ENCODE data around the gene ADAMTS18. TPM values are rescaled to one million over a fixed set of nuclear protein-coding genes. Genes with fewer than 3 reads are reported as not detected.

Gene ADAMTS18
- total RNA-seq, 1 experiment from 2014 or later = not detected

GRCh38 chr16:77302249-77302648, 132.6 kb downstream of the ADAMTS18 start:
- POLR2A ChIA-PET (ENCODE audit: low non-redundant PET) = no interaction called here
- BruUV-seq (replicated peaks) = no TSS peak
- H3K36me3 ChIP-seq (ENCODE audit: insufficient read depth, low read length, poor library complexity, severe bottlenecking) = no peaks in the 10 kb centered on the region
- DNase-seq (ENCODE audit: low spot score) = no peak
- H3K4me1 ChIP-seq (ENCODE audit: insufficient read depth, low read length, poor library complexity, severe bottlenecking) = no peaks in the 10 kb centered on the region
- no peak overlapping the region for H3K27ac ChIP-seq (ENCODE audit: low read depth, low read length, poor library complexity, severe bottlenecking)
- TF ChIP-seq EZH2 (IDR thresholded peaks at IDR 0.05; ENCODE audit: borderline replicate concordance, low read depth, low read length, poor library complexity, severe bottlenecking) = no peak
- TF ChIP-seq, protein P1, sequence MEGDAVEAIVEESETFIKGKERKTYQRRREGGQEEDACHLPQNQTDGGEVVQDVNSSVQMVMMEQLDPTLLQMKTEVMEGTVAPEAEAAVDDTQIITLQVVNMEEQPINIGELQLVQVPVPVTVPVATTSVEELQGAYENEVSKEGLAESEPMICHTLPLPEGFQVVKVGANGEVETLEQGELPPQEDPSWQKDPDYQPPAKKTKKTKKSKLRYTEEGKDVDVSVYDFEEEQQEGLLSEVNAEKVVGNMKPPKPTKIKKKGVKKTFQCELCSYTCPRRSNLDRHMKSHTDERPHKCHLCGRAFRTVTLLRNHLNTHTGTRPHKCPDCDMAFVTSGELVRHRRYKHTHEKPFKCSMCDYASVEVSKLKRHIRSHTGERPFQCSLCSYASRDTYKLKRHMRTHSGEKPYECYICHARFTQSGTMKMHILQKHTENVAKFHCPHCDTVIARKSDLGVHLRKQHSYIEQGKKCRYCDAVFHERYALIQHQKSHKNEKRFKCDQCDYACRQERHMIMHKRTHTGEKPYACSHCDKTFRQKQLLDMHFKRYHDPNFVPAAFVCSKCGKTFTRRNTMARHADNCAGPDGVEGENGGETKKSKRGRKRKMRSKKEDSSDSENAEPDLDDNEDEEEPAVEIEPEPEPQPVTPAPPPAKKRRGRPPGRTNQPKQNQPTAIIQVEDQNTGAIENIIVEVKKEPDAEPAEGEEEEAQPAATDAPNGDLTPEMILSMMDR (conservative IDR thresholded peaks at IDR 0.05; ENCODE audit: low read depth, low read length) = no peak
- intact Hi-C loops (cut with micrococcal nuclease; ENCODE audit: unreplicated experiment) = no loop called here
- no peak overlapping the region for H3K4me3 ChIP-seq (ENCODE audit: low read depth, low read length, poor library complexity, severe bottlenecking)
- CTCF ChIA-PET = no interaction called here
- peaks cover 38% of the 10 kb centered on the region for H3K27me3 ChIP-seq (replicated peaks; ENCODE audit: insufficient read depth, low read depth, low read length, poor library complexity)
- H3K9me3 ChIP-seq (ENCODE audit: low read depth, low read length, poor library complexity, severe bottlenecking) = no peaks in the 10 kb centered on the region

- intact Hi-C loops (cut with micrococcal nuclease; ENCODE audit: unreplicated experiment) = no loop called here
- Histone ChIP-seq H3K9me3 (ENCODE audit: low read depth, low read length, poor library complexity, severe bottlenecking) (no peaks in the 10 kb centered on the region), H3K4me3 (ENCODE audit: low read depth, low read length, poor library complexity, severe bottlenecking) (no peak overlapping the region), H3K36me3 (ENCODE audit: insufficient read depth, low read length, poor library complexity, severe bottlenecking) (no peaks in the 10 kb centered on the region), H3K27ac (ENCODE audit: low read depth, low read length, poor library complexity, severe bottlenecking) (no peak overlapping the region), H3K4me1 (ENCODE audit: insufficient read depth, low read length, poor library complexity, severe bottlenecking) (no peaks in the 10 kb centered on the region), H3K27me3 (replicated peaks; ENCODE audit: insufficient read depth, low read depth, low read length, poor library complexity) (peaks cover 32% of the 10 kb centered on the region)
- TF ChIP-seq EZH2 (IDR thresholded peaks at IDR 0.05; ENCODE audit: borderline replicate concordance, low read depth, low read length, poor library complexity, severe bottlenecking) = no peak
- DNase-seq (ENCODE audit: low spot score) = no peak
- ChIA-PET CTCF (no interaction called here), POLR2A (ENCODE audit: low non-redundant PET) (no interaction called here)
- no TSS peak for BruUV-seq (replicated peaks)
These were observed 134.6 kb downstream of the ADAMTS18 start for GRCh38 chr16:77300256-77300655.

DNA sequence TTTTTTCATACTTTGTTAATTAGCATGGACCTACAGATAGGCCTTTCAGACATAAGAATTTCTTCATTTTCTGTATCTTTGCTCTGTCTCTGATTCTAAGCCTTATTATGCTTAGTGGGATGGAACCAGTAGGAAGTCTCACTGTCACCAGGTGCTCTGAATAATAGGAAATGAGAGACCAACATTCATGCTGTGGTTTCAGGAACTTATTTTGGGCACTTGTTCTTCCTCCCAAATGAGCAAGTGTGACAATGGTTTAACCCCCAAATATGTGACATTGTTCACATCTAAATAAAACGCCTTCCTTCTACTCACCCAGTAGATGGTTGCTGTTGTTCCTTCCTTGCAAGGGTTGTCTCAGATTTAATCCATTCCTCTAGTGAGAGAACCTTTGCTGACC, 135.4 kb downstream of the ADAMTS18 start:
- H3K9me3 ChIP-seq (ENCODE audit: low read depth, low read length, poor library complexity, severe bottlenecking) = no peaks in the 10 kb centered on the region
- H3K27ac ChIP-seq (ENCODE audit: low read depth, low read length, poor library complexity, severe bottlenecking) = no peak overlapping the region
- no peak for DNase-seq (ENCODE audit: low spot score)
- intact Hi-C loops (cut with micrococcal nuclease; ENCODE audit: unreplicated experiment) = loop anchor here (10.0 kb wide), 1 partner anchor 55 kb away; no protein-coding TSS in a partner anchor
- H3K27me3 ChIP-seq (replicated peaks; ENCODE audit: insufficient read depth, low read depth, low read length, poor library complexity) = peaks cover 32% of the 10 kb centered on the region
- no peaks in the 10 kb centered on the region for H3K4me1 ChIP-seq (ENCODE audit: insufficient read depth, low read length, poor library complexity, severe bottlenecking)
- ChIA-PET POLR2A (ENCODE audit: low non-redundant PET) (no interaction called here), CTCF (no interaction called here)
- TF ChIP-seq EZH2 (IDR thresholded peaks at IDR 0.05; ENCODE audit: borderline replicate concordance, low read depth, low read length, poor library complexity, severe bottlenecking) = no peak
- TF ChIP-seq, protein P1 (conservative IDR thresholded peaks at IDR 0.05; ENCODE audit: low read depth, low read length) = no peak
- H3K4me3 ChIP-seq (ENCODE audit: low read depth, low read length, poor library complexity, severe bottlenecking) = no peak overlapping the region
- no TSS peak for BruUV-seq (replicated peaks)
- H3K36me3 ChIP-seq (ENCODE audit: insufficient read depth, low read length, poor library complexity, severe bottlenecking) = no peaks in the 10 kb centered on the region

Data from A673 (cell line).